A549 (cell line): ENCODE measurements around the gene ELMO2. TPM values are rescaled to one million over a fixed set of nuclear protein-coding genes. Genes with fewer than 3 reads are reported as not detected.

Experiments
- ATAC-seq, 2 experiments: fragments of 200-7000 bp in 1 of 2; fragments of >200 bp in 1 of 2; cut with Nextera tagmentation in 1 of 2; cut with Tn5 transposase in 1 of 2; 3 replicates each; pipeline versions ENCODE4 v1.8.0 to v1.9.1; 2018 to 2020; ENCODE audit warnings: mild to moderate bottlenecking in 1 of 2, moderate library complexity in 1 of 2
- CTCF ChIA-PET: fragments of 300-600 bp; sonication (Branson Sonifier 250); formaldehyde crosslinking; extraction: SDS; loops from one replicate; lab custom pipeline; 2021; ENCODE audit warnings: antibody characterized with exemption, inconsistent platforms; lab: Yijun Ruan, JAX
- POLR2A ChIA-PET: fragments of 350-600 bp; formaldehyde crosslinking; extraction: SDS; loops from one replicate; lab custom pipeline; 2021; ENCODE audit warnings: antibody characterized with exemption, inconsistent platforms; lab: Yijun Ruan, JAX
- DNase-seq, 2 experiments: peaks; one replicate each; pipeline versions ENCODE4 v3.0.0 to v3.0.0-alpha.2; 2011 to 2016; ENCODE audit warnings: low read depth in 1 of 2, low spot score in 1 of 2
- FAIRE-seq: peaks from 2 replicates; lab custom pipeline; 2011; peaks lifted over from hg19 to GRCh38; lab: Jason Lieb, UNC
- H3K27ac ChIP-seq, 2 experiments: fragments of >200 bp; sonication (Bioruptor Twin); formaldehyde crosslinking; 3 replicates each; pipeline ENCODE4 v1.5.1; 2016 to 2017
- H3K4me1 ChIP-seq: fragments of >200 bp; sonication (Bioruptor Twin); formaldehyde crosslinking; 3 replicates; pipeline ENCODE4 v1.6.1; 2016
- H3K4me2 ChIP-seq: fragments of >200 bp; sonication (Bioruptor Twin); formaldehyde crosslinking; 3 replicates; pipeline ENCODE4 v1.6.1; 2016
- H3K4me3 ChIP-seq: fragments of >200 bp; sonication (Bioruptor Twin); formaldehyde crosslinking; 3 replicates; pipeline ENCODE4 v1.5.1; 2016
- H3K9me3 ChIP-seq: fragments of >200 bp; sonication (Bioruptor Twin); formaldehyde crosslinking; 3 replicates; pipeline ENCODE4 v1.6.1; 2016
- CEBPB ChIP-seq, 2 experiments: fragments of >200 bp in 1 of 2; sonication (Bioruptor Twin) in 1 of 2; formaldehyde crosslinking in 1 of 2; IDR thresholded peaks; 2 replicates each; pipeline ENCODE4 v1.6.1; 2012 to 2016
- EHF ChIP-seq: fragments of 250-450 bp; sonication (Bioruptor Pico); IDR thresholded peaks from 2 replicates; pipeline ENCODE4 v1.5.0; 2020; ENCODE audit warnings: mild to moderate bottlenecking
- ESRRA ChIP-seq: fragments of 150-350 bp; IDR thresholded peaks from 2 replicates; pipeline ENCODE4 v1.6.1; 2014; ENCODE audit warnings: mild to moderate bottlenecking, low read length, borderline replicate concordance
- FOXS1 ChIP-seq: fragments of 250-450 bp; sonication (Bioruptor Pico); IDR thresholded peaks from 2 replicates; pipeline ENCODE4 v1.5.0; 2020; ENCODE audit warnings: mild to moderate bottlenecking, moderate library complexity
- HDAC2 ChIP-seq: fragments of 200-600 bp; sonication (generic); IDR thresholded peaks from 2 replicates; pipeline ENCODE4 v1.6.1; 2016
- KDM1A ChIP-seq: fragments of 200-600 bp; sonication (generic); IDR thresholded peaks from 2 replicates; pipeline ENCODE4 v1.6.1; 2016; ENCODE audit warnings: low read depth, mild to moderate bottlenecking
- NR3C1 ChIP-seq: fragments of >200 bp; sonication (Bioruptor Twin); formaldehyde crosslinking; IDR thresholded peaks from 3 replicates; pipeline ENCODE4 v1.6.1; 2017
- RAD21 ChIP-seq, 2 experiments: fragments of >200 bp in 1 of 2; sonication (Bioruptor Twin) in 1 of 2; formaldehyde crosslinking in 1 of 2; IDR thresholded peaks in 1 of 2; conservative IDR thresholded peaks in 1 of 2; 2 replicates in 1 of 2; 3 replicates in 1 of 2; pipeline ENCODE4 v1.6.1; 2012 to 2018; ENCODE audit warnings: inconsistent platforms in 1 of 2
- RARB ChIP-seq: fragments of 250-450 bp; sonication (Bioruptor Pico); IDR thresholded peaks from 2 replicates; pipeline ENCODE4 v1.8.0; 2021; ENCODE audit warnings: mild to moderate bottlenecking, moderate library complexity
- SREBF2 ChIP-seq: fragments of 450-650 bp; IDR thresholded peaks from 2 replicates; pipeline ENCODE4 v1.6.1; 2014; ENCODE audit warnings: mild to moderate bottlenecking, moderate library complexity
- TFCP2L1 ChIP-seq: fragments of 250-450 bp; sonication (Bioruptor Pico); IDR thresholded peaks from 2 replicates; pipeline ENCODE4 v1.5.0; 2021; ENCODE audit warnings: mild to moderate bottlenecking
- ZC3H11A ChIP-seq: fragments of 450-650 bp; IDR thresholded peaks from 2 replicates; pipeline ENCODE4 v1.6.1; 2014; ENCODE audit warnings: antibody characterized with exemption, mild to moderate bottlenecking
- ZFP36 ChIP-seq: fragments of 450-650 bp; IDR thresholded peaks from 2 replicates; pipeline ENCODE4 v1.6.1; 2014; ENCODE audit warnings: borderline replicate concordance; ENCODE audit not compliant: partially characterized antibody
- ZNF302 ChIP-seq: fragments of 250-450 bp; sonication (Bioruptor Pico); IDR thresholded peaks from 2 replicates; pipeline ENCODE4 v1.9.0; 2021; ENCODE audit warnings: inconsistent platforms, mild to moderate bottlenecking, moderate library complexity
- ZSCAN20 ChIP-seq: fragments of 250-450 bp; sonication (Bioruptor Pico); IDR thresholded peaks from 2 replicates; pipeline ENCODE4 v1.8.0; 2022; ENCODE audit warnings: mild to moderate bottlenecking, moderate library complexity
- WGBS: methylation state at CpG from one replicate; pipeline ENCODE4 v1.1.6; 2017; ENCODE audit errors: missing lambda C conversion rate; 5-methylcytosine and 5-hydroxymethylcytosine counted together
- polyA plus RNA-seq, 4 experiments: library from polyadenylated mRNA; depleted of rRNA in 3 of 4; stranded (reverse); fragments of >200 nt; fragmentation: RNase III in 1 of 4; extraction: RNeasy Plus Mini Kit Qiagen cat#74134 plus additional on column Dnase treatment in 1 of 4; gene quantifications; 2 replicates in 3 of 4; 3 replicates in 1 of 4; pipeline ENCODE4 v1.2.3, GENCODE V29; 2011 to 2017
- TF ChIP-seq, protein P1 (sequence below): IDR thresholded peaks from 2 replicates; pipeline ENCODE4 v1.6.1; 2012
- TF ChIP-seq, protein P2 (sequence below): fragments of >200 bp; sonication (Bioruptor Twin); formaldehyde crosslinking; IDR thresholded peaks from 3 replicates; pipeline ENCODE4 v1.6.1; 2016
- TF ChIP-seq, protein P3 (sequence below): fragments of >200 bp; sonication (Bioruptor Twin); formaldehyde crosslinking; IDR thresholded peaks from 3 replicates; pipeline ENCODE4 v1.5.1; 2016
- TF ChIP-seq, protein P4 (sequence below): fragments of 150-350 bp; IDR thresholded peaks from 2 replicates; pipeline ENCODE4 v1.6.1; 2014; ENCODE audit warnings: low read depth, mild to moderate bottlenecking, low read length
- TF ChIP-seq, protein P5 (sequence below): IDR thresholded peaks from 2 replicates; pipeline ENCODE4 v1.6.1; 2012
- TF ChIP-seq, protein P6 (sequence below): fragments of >200 bp; sonication (Bioruptor Twin); formaldehyde crosslinking; IDR thresholded peaks from 2 replicates; pipeline ENCODE4 v1.6.1; 2016

The ELMO2 gene
- polyA plus RNA-seq, 2 of the 4 experiments (the other 2 are of a cell fraction) = 23.4 to 25.1 TPM

DNA sequence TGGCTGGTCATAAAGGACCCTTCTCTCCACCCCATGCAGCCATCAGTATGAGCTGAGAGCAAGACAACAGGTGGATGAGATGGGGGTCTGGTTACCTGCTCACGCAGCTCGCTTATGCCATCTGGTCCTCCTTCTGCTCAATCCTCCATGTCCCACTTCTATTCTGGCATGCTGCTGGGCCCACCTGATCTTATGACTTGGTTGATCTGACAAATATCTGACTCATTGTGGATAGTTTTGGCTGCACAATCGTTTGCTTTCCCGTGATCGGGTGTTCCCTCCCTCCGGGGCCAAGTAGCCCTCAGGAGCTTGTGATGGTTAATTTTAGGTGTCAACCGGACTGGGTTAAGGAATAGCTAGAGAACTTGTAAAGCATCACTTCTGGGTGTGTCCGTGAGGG, 26.6 kb upstream of the ELMO2 start (continued):
- TF ChIP-seq, protein P1, sequence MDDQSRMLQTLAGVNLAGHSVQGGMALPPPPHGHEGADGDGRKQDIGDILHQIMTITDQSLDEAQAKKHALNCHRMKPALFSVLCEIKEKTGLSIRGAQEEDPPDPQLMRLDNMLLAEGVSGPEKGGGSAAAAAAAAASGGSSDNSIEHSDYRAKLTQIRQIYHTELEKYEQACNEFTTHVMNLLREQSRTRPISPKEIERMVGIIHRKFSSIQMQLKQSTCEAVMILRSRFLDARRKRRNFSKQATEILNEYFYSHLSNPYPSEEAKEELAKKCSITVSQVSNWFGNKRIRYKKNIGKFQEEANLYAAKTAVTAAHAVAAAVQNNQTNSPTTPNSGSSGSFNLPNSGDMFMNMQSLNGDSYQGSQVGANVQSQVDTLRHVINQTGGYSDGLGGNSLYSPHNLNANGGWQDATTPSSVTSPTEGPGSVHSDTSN = no peak
- TF ChIP-seq, all 56 proteins: peak for 0

DNA sequence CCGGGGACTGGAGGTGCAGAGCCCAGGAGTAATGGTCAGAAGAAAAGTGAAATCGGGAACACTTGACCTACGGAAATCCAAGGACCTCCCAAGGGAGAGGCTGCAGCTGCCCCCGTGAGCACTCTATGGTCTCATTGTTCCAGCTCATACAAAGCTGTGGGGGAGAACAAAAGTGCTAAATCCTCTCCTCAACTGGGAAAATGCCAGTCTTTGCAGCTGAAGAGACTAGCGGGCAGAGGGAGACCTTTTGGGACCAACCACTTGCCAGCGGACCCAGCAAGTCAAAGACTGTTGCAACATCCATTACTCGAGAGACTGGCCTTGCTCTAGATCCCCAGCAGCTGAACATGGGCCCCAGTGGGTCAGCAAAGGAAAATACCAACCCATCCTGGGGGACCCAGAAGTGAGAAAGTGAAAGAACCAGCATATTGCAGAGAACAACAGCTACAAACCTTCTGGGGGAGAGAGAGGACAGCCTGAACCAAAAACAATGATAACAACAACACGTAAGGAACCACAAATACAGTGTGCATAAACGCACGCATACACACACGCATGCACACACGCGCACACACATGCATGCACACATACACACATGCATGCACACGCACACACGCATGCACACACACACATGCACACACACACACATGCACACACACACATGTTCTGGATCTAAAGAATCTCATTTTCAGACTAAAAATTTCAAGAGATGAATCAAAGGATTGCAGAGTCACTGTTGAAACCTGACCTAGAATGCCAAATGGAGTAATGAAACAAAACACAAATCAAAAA, 24.7 kb upstream of the ELMO2 start:
- no peak for ATAC-seq
- CTCF ChIA-PET = no interaction called here
- Histone ChIP-seq H3K27ac (no peak overlapping the region), H3K9me3 (no peaks in the 10 kb centered on the region), H3K4me3 (no peak overlapping the region), H3K4me2 (no peak overlapping the region), H3K4me1 (no peaks in the 10 kb centered on the region)
- POLR2A ChIA-PET = no interaction called here
- 36% methylated on average over 14 of the region's 15 CpGs for WGBS
- no peak for FAIRE-seq
- TF ChIP-seq ZFP36 (no peak), ZC3H11A (no peak), FOXS1 (CRISPR knock-in tag) (no peak), HDAC2 (no peak), EHF (CRISPR knock-in tag) (no peak), KDM1A (no peak), SREBF2 (no peak), NR3C1 (no peak), ESRRA (no peak), TFCP2L1 (CRISPR knock-in tag) (no peak), RAD21 (conservative IDR thresholded peaks at IDR 0.05 in 1 of 2, IDR thresholded peaks at IDR 0.05 in 1 of 2) (no peak), ZSCAN20 (CRISPR knock-in tag) (no peak), ZNF302 (CRISPR knock-in tag) (no peak), CEBPB (IDR thresholded peaks at IDR 0.05) (no peak), RARB (CRISPR knock-in tag) (no peak)
- TF ChIP-seq, protein P2, sequence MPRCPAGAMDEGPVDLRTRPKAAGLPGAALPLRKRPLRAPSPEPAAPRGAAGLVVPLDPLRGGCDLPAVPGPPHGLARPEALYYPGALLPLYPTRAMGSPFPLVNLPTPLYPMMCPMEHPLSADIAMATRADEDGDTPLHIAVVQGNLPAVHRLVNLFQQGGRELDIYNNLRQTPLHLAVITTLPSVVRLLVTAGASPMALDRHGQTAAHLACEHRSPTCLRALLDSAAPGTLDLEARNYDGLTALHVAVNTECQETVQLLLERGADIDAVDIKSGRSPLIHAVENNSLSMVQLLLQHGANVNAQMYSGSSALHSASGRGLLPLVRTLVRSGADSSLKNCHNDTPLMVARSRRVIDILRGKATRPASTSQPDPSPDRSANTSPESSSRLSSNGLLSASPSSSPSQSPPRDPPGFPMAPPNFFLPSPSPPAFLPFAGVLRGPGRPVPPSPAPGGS = no peak
- TF ChIP-seq, protein P3, sequence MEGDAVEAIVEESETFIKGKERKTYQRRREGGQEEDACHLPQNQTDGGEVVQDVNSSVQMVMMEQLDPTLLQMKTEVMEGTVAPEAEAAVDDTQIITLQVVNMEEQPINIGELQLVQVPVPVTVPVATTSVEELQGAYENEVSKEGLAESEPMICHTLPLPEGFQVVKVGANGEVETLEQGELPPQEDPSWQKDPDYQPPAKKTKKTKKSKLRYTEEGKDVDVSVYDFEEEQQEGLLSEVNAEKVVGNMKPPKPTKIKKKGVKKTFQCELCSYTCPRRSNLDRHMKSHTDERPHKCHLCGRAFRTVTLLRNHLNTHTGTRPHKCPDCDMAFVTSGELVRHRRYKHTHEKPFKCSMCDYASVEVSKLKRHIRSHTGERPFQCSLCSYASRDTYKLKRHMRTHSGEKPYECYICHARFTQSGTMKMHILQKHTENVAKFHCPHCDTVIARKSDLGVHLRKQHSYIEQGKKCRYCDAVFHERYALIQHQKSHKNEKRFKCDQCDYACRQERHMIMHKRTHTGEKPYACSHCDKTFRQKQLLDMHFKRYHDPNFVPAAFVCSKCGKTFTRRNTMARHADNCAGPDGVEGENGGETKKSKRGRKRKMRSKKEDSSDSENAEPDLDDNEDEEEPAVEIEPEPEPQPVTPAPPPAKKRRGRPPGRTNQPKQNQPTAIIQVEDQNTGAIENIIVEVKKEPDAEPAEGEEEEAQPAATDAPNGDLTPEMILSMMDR = no peak
- TF ChIP-seq, protein P4, sequence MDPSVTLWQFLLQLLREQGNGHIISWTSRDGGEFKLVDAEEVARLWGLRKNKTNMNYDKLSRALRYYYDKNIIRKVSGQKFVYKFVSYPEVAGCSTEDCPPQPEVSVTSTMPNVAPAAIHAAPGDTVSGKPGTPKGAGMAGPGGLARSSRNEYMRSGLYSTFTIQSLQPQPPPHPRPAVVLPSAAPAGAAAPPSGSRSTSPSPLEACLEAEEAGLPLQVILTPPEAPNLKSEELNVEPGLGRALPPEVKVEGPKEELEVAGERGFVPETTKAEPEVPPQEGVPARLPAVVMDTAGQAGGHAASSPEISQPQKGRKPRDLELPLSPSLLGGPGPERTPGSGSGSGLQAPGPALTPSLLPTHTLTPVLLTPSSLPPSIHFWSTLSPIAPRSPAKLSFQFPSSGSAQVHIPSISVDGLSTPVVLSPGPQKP = no peak
- TF ChIP-seq, protein P5, sequence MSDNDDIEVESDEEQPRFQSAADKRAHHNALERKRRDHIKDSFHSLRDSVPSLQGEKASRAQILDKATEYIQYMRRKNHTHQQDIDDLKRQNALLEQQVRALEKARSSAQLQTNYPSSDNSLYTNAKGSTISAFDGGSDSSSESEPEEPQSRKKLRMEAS = no peak
- TF ChIP-seq, protein P6, sequence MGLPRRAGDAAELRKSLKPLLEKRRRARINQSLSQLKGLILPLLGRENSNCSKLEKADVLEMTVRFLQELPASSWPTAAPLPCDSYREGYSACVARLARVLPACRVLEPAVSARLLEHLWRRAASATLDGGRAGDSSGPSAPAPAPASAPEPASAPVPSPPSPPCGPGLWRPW = no peak
- no peak for DNase-seq
